ENCODE measurements around the gene PLCB3. TPM values are rescaled to one million over a fixed set of nuclear protein-coding genes. Genes with fewer than 3 reads are reported as not detected.
A peak's percentile ranks its signal among the peaks of the same experiment; 100 is the strongest.

The PLCB3 gene
- total RNA-seq, 4 donors from 2014 or later = 16.2 to 33.2 (median 25.1) TPM

- Histone ChIP-seq H3K36me3 (peaks cover 0 to 28% of the 10 kb centered on the region in 2 donors), H3K4me1 (peaks cover 0 to 47% (median 23%) of the 10 kb centered on the region in 3 donors), H3K4me3 (no peak overlapping the region), H3K9me3 (no peaks in the 10 kb centered on the region), H3K27me3 (no peaks in the 10 kb centered on the region), H3K27ac (peak overlapping the region in 1 of 4 donors; percentile 94)
- WGBS, 2 donors (ENCODE audit: low coverage in 1 of 2) = 100% methylated on average over 1 of the region's 17 CpGs; no CpG with 5 or more reads in 1 of the 2 donors
- ATAC-seq = no peak
- TF ChIP-seq POLR2AphosphoS5 (IDR thresholded peaks at IDR 0.05) (no peak), POLR2A (IDR thresholded peaks at IDR 0.05) (no peak), EP300 (IDR thresholded peaks at IDR 0.05) (no peak), CTCF (IDR thresholded peaks at IDR 0.05) (no peak)
Observed at GRCh38 chr11:64224151-64224890, 27.0 kb upstream of the PLCB3 start.

GRCh38 chr11:64224891-64225607 lies 26.3 kb upstream of the PLCB3 start:
- H3K36me3 ChIP-seq = peaks cover 0 to 22% of the 10 kb centered on the region in 2 donors
- no peak for ATAC-seq
- H3K4me3 ChIP-seq = peak overlapping the region; percentile 66 to 88
- TF ChIP-seq EP300 (IDR thresholded peaks at IDR 0.05) (no peak), POLR2A (IDR thresholded peaks at IDR 0.05) (no peak), CTCF (IDR thresholded peaks at IDR 0.05) (no peak), POLR2AphosphoS5 (IDR thresholded peaks at IDR 0.05) (no peak)
- H3K4me1 ChIP-seq = peaks cover 0 to 54% (median 30%) of the 10 kb centered on the region in 3 donors
- H3K9me3 ChIP-seq = no peaks in the 10 kb centered on the region
- H3K27me3 ChIP-seq = no peaks in the 10 kb centered on the region
- peak overlapping the region in 3 of 4 donors; percentile 87 to 94 (median 88) for H3K27ac ChIP-seq
- WGBS, 2 donors (ENCODE audit: low coverage in 1 of 2) = 93 to 96% methylated on average over 3 to 4 of the region's 22 CpGs

- peak within 1 kb of the TSS; percentile 83 to 94 (median 88) for H3K27ac ChIP-seq
- H3K4me1 ChIP-seq = peaks cover 0 to 59% (median 30%) of the 10 kb centered on the region in 3 donors
- peaks cover 0 to 15% of the 10 kb centered on the region in 2 donors for H3K36me3 ChIP-seq
- TF ChIP-seq POLR2A (IDR thresholded peaks at IDR 0.05) (peak; percentile 88 to 92), POLR2AphosphoS5 (IDR thresholded peaks at IDR 0.05) (peak; percentile 89), CTCF (IDR thresholded peaks at IDR 0.05) (peak in 2 of 4 experiments; percentile 20 to 56), EP300 (IDR thresholded peaks at IDR 0.05) (no peak)
- ATAC-seq = peak; percentile 88
- H3K27me3 ChIP-seq = no peaks in the 10 kb centered on the region
- WGBS, 2 donors (ENCODE audit: low coverage in 1 of 2) = 4% methylated on average over 5 of the region's 54 CpGs; no CpG with 5 or more reads in 1 of the 2 donors
- no peaks in the 10 kb centered on the region for H3K9me3 ChIP-seq
- H3K4me3 ChIP-seq = peak within 1 kb of the TSS; percentile 66 to 88
Observed at GRCh38 chr11:64225608-64226506, 25.5 kb upstream of the PLCB3 start, which contains the start of the genes NUDT22 and TRPT1. Gene NUDT22 (plus strand): TSS chr11:64226274. CDS start chr11:64226653, 379 bp downstream. Gene TRPT1 (minus strand): TSS chr11:64226186. CDS start chr11:64225860, 326 bp downstream.

- H3K4me3 ChIP-seq = peak overlapping the region; percentile 66 to 88
- H3K4me1 ChIP-seq = peaks cover 0 to 66% (median 32%) of the 10 kb centered on the region in 3 donors
- no CpG with 5 or more reads among the region's 26 CpGs for WGBS, 2 donors (ENCODE audit: low coverage in 1 of 2)
Observed at GRCh38 chr11:64226507-64227051, 24.8 kb upstream of the PLCB3 start.

More at GRCh38 chr11:64226507-64227051, 24.8 kb upstream of the PLCB3 start:
- no peaks in the 10 kb centered on the region for H3K27me3 ChIP-seq
- peak; percentile 27 for ATAC-seq
- H3K27ac ChIP-seq = peak overlapping the region; percentile 83 to 94 (median 88)
- no peaks in the 10 kb centered on the region for H3K9me3 ChIP-seq
- H3K36me3 ChIP-seq = peaks cover 0 to 10% of the 10 kb centered on the region in 2 donors
- TF ChIP-seq EP300 (IDR thresholded peaks at IDR 0.05) (no peak), POLR2AphosphoS5 (IDR thresholded peaks at IDR 0.05) (no peak), POLR2A (IDR thresholded peaks at IDR 0.05) (no peak), CTCF (IDR thresholded peaks at IDR 0.05) (peak in 1 of 4 experiments; percentile 4)
